HepG2 (cell line): ENCODE measurements around the gene NOXO1. TPM values are rescaled to one million over a fixed set of nuclear protein-coding genes. Genes with fewer than 3 reads are reported as not detected.

Source experiments
- ATAC-seq: fragments of 200-7000 bp; cut with Tn5 transposase; 3 replicates; pipeline ENCODE4 v1.9.1; 2020; ENCODE audit warnings: mild to moderate bottlenecking, moderate library complexity
- BruUV-seq: library from RNA; stranded (reverse); fragments of 400-500 nt; replicated peaks from 2 replicates; lab custom pipeline; 2021; lab: Mats Ljungman, UMichigan
- CTCF ChIA-PET: fragments of 300-600 bp; formaldehyde crosslinking; extraction: SDS; loops from one replicate; lab custom pipeline; 2021; ENCODE audit warnings: low total read pairs, inconsistent platforms, low intra/inter-chr PET ratio; lab: Yijun Ruan, JAX
- POLR2A ChIA-PET: fragments of 350-600 bp; sonication (Branson Sonifier 250); formaldehyde crosslinking; loops from one replicate; lab custom pipeline; 2020; ENCODE audit warnings: antibody characterized with exemption, inconsistent platforms; lab: Yijun Ruan, JAX
- DNase-seq: peaks from one replicate; pipeline ENCODE4 v3.0.0-alpha.2; 2015; ENCODE audit warnings: low spot score
- FAIRE-seq: peaks from 3 replicates; lab custom pipeline; 2011; peaks lifted over from hg19 to GRCh38; lab: Jason Lieb, UNC
- H2AFZ ChIP-seq: one replicate; pipeline ENCODE4 v1.6.1; 2011; ENCODE audit warnings: low read length, inconsistent platforms
- H3K27ac ChIP-seq: fragments of 300-600 bp; 3 replicates; pipeline ENCODE4 v1.8.0; 2011; ENCODE audit warnings: mixed run types, mild to moderate bottlenecking, mixed read lengths, low read length, inconsistent platforms; ENCODE audit not compliant: insufficient read depth; ENCODE audit errors: extremely low read length
- H3K27me3 ChIP-seq, 2 experiments: fragments of 200-600 bp in 1 of 2; 2 replicates in 1 of 2; 3 replicates in 1 of 2; pipeline versions ENCODE4 v1.6.0 to v1.8.0; 2011; ENCODE audit warnings: low read length in 2 of 2, mild to moderate bottlenecking in 2 of 2, moderate library complexity in 2 of 2, inconsistent platforms in 1 of 2; ENCODE audit not compliant: insufficient read depth in 2 of 2, control insufficient read depth in 1 of 2
- H3K36me3 ChIP-seq, 2 experiments: fragments of 200-600 bp in 1 of 2; replicated peaks in 1 of 2; 2 replicates in 1 of 2; 3 replicates in 1 of 2; pipeline versions ENCODE4 v1.5.1 to v1.8.0; 2011; ENCODE audit warnings: low read length in 2 of 2, inconsistent platforms in 1 of 2; ENCODE audit not compliant: insufficient read depth in 2 of 2, control insufficient read depth in 1 of 2
- H3K4me1 ChIP-seq: 2 replicates; pipeline ENCODE4 v1.5.1; 2012; ENCODE audit warnings: low read length, inconsistent platforms; ENCODE audit not compliant: insufficient read depth
- H3K4me2 ChIP-seq: 2 replicates; pipeline ENCODE4 v1.6.0; 2011; ENCODE audit warnings: low read depth, low read length, inconsistent platforms
- H3K4me3 ChIP-seq, 3 experiments: fragments of 200-600 bp in 1 of 3; sonication (generic), shearing (Covaris generic) in 1 of 3; replicated peaks in 1 of 3; 2 replicates each; pipeline ENCODE4 v1.5.1; 2011 to 2016; ENCODE audit warnings: low read length in 3 of 3, inconsistent platforms in 2 of 3, low read depth in 2 of 3, mild to moderate bottlenecking in 2 of 3, control low read depth in 1 of 3, mixed read lengths in 1 of 3; ENCODE audit not compliant: insufficient read depth in 1 of 3
- H3K79me2 ChIP-seq: one replicate; pipeline ENCODE4 v1.6.1; 2011; ENCODE audit warnings: low read length, inconsistent platforms; ENCODE audit not compliant: insufficient read depth
- H3K9ac ChIP-seq: 2 replicates; pipeline ENCODE4 v1.6.0; 2011; ENCODE audit warnings: mild to moderate bottlenecking, low read depth, low read length, inconsistent platforms; ENCODE audit not compliant: insufficient read depth
- H3K9me3 ChIP-seq: 2 replicates; pipeline ENCODE4 v1.5.1; 2012; ENCODE audit warnings: mild to moderate bottlenecking, low read length
- H4K20me1 ChIP-seq: 2 replicates; pipeline ENCODE4 v1.6.0; 2011; ENCODE audit warnings: inconsistent platforms, mild to moderate bottlenecking, low read length, moderate library complexity; ENCODE audit not compliant: insufficient read depth
- GZF1 ChIP-seq: sonication (generic); formaldehyde crosslinking; IDR thresholded peaks from 2 replicates; pipeline ENCODE4 v1.5.1; 2020; ENCODE audit warnings: mild to moderate bottlenecking, missing genetic modification reagents
- NR3C1 ChIP-seq: sonication (generic); formaldehyde crosslinking; IDR thresholded peaks from 2 replicates; pipeline ENCODE4 v1.4.0; 2020; ENCODE audit warnings: missing genetic modification reagents
- PCBP1 ChIP-seq: fragments of 200-400 bp; formaldehyde crosslinking; IDR thresholded peaks from 2 replicates; pipeline ENCODE4 v1.6.1; 2017; ENCODE audit warnings: mild to moderate bottlenecking, low read depth, low read length, borderline replicate concordance
- PITX1 ChIP-seq: sonication (generic); formaldehyde crosslinking; IDR thresholded peaks from 2 replicates; pipeline ENCODE4 v1.5.1; 2020; ENCODE audit warnings: mild to moderate bottlenecking, missing genetic modification reagents
- SRSF1 ChIP-seq: fragments of 200-400 bp; formaldehyde crosslinking; optimal IDR thresholded peaks from 2 replicates; pipeline ENCODE3; 2017; ENCODE audit warnings: mild to moderate bottlenecking, low read depth, low read length, moderate library complexity
- ZFX ChIP-seq: sonication (generic); formaldehyde crosslinking; IDR thresholded peaks from 2 replicates; pipeline ENCODE4 v1.4.0; 2020; ENCODE audit warnings: mild to moderate bottlenecking, low read depth, missing genetic modification reagents, moderate library complexity
- ZNF557 ChIP-seq: sonication (generic); formaldehyde crosslinking; IDR thresholded peaks from 2 replicates; pipeline ENCODE4 v1.4.0; 2020; ENCODE audit warnings: missing genetic modification reagents
- ZNF563 ChIP-seq: sonication (generic); formaldehyde crosslinking; IDR thresholded peaks from 2 replicates; pipeline ENCODE4 v1.8.0; 2022; ENCODE audit warnings: mild to moderate bottlenecking, moderate library complexity, missing genetic modification reagents
- ZNF598 ChIP-seq: sonication (generic); formaldehyde crosslinking; IDR thresholded peaks from 2 replicates; pipeline ENCODE4 v1.5.1; 2020; ENCODE audit warnings: mild to moderate bottlenecking, missing genetic modification reagents, borderline replicate concordance
- WGBS: methylation state at CpG from one replicate; pipeline ENCODE4 v1.1.6; 2017; ENCODE audit warnings: low lambda C conversion rate; 5-methylcytosine and 5-hydroxymethylcytosine counted together
- in situ Hi-C: cut with HindIII; loops from 2 replicates; pipeline ENCODE4 v1.10.0; 2017; ENCODE audit warnings: low pct_unique_long_range_greater_than_20kb; ENCODE audit not compliant: extremely low pct_ligation_motif_present
- intact Hi-C: fragments of 100-400 bp; cut with micrococcal nuclease; formaldehyde crosslinking; loops from one replicate; pipeline ENCODE4 v1.10.0; 2022; ENCODE audit not compliant: unreplicated experiment
- polyA plus RNA-seq, 8 experiments: library from polyadenylated mRNA; depleted of rRNA in 3 of 8; stranded (reverse) in 7 of 8; unstranded in 1 of 8; fragments of >200 nt; fragmentation: Illumina TruSeq in 4 of 8; extraction: Trizol in 4 of 8; gene quantifications; 2 replicates each; pipeline versions ENCODE4 v1.2.1 to v1.2.3, GENCODE V29; 2011 to 2016; ENCODE audit warnings: low read depth in 4 of 8, missing spikeins in 1 of 8, mixed read lengths in 1 of 8; ENCODE audit not compliant: insufficient read depth in 1 of 8
- total RNA-seq, 5 experiments: library from RNA; depleted of rRNA; stranded (reverse); fragments of >200 nt; fragmentation: Illumina TruSeq; extraction: Trizol; gene quantifications; 2 replicates each; pipeline ENCODE4 v1.2.3, GENCODE V29; 2016; ENCODE audit warnings: low read depth in 1 of 5
- TF ChIP-seq, protein P1 (sequence below): sonication (generic); formaldehyde crosslinking; IDR thresholded peaks from 2 replicates; pipeline ENCODE4 v1.4.0; 2020; ENCODE audit warnings: missing genetic modification reagents
- TF ChIP-seq, protein P2 (sequence below): IDR thresholded peaks from 2 replicates; pipeline ENCODE4 v1.6.1; 2012; ENCODE audit warnings: inconsistent platforms
- TF ChIP-seq, protein P3 (sequence below): sonication (generic); formaldehyde crosslinking; IDR thresholded peaks from 2 replicates; pipeline ENCODE4; 2020; ENCODE audit warnings: missing genetic modification reagents, mild to moderate bottlenecking, borderline replicate concordance
- TF ChIP-seq, protein P4 (sequence below): sonication (generic); formaldehyde crosslinking; IDR thresholded peaks from 2 replicates; pipeline ENCODE4 v1.5.1; 2020; ENCODE audit warnings: mild to moderate bottlenecking, missing genetic modification reagents, moderate library complexity

Gene NOXO1
- total and polyA plus RNA-seq, 2 of the 13 experiments (the other 11 are each of a cell fraction or from before 2014, with no cell fraction given) = 0.69 to 1.4 TPM

DNA sequence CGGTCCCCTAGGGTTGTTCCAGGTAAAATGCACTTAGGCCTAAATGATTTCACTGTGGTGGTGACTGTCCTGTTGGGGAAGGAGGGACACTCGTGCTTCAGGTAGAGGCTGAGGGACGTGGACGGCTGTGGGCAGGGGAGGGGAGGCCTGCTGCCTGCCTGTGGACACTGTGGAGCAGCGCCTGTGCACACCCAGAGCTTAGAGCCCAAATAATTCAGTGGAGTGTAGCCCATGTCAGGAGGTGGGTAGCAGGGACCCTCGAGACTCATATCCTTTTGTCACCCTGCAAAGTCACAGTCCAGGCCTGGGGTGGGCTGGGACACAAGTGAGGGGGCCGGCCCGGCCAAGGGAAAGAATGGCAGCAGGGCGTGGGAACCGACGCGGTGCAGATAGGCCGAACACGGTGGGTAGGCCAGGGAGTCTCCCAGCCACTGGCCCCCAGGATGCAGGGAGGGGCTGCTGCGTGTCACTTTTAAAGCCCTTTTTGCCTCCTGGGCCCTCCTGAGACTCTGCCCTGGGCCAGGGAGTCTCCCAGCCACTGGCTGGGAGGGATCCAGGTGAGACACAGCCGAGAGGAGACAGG, 44.7 kb upstream of the NOXO1 start:
- ChIA-PET POLR2A (interaction anchor here (1.0 to 6.2 kb wide), 4 partner anchors 8 to 129 kb away, joined by 3 to 62 read pairs (median 32); partner anchors contain the start of gene TRAF7), CTCF (no interaction called here)
- BruUV-seq = no TSS peak
- no peak overlapping the region for H2AFZ ChIP-seq
- intact Hi-C loops (no loop called here), in situ Hi-C loops (no loop called here)
- peaks cover 62% of the 10 kb centered on the region for H3K4me1 ChIP-seq
- peaks cover 1 to 9% of the 10 kb centered on the region in 2 experiments; a peak in 2 of 5 replicates for H3K27me3 ChIP-seq
- H3K27ac ChIP-seq = no peak overlapping the region
- H3K9ac ChIP-seq = peak overlapping the region; percentile 60; the same call in 1 of the 2 replicates
- H4K20me1 ChIP-seq = 0 out of 2 replicates have a peak, but pooled peaks cover 7% of the 10 kb centered on the region
- H3K4me3 ChIP-seq = peak overlapping the region; percentile 45 to 79 (median 58)
- 14% methylated on average over 1 of the region's 16 CpGs for WGBS
- no peaks in the 10 kb centered on the region for H3K36me3 ChIP-seq
- peaks cover 3% of the 10 kb centered on the region for H3K79me2 ChIP-seq
- DNase-seq = no peak
- peak; percentile 1; the same call in 2 of the 3 replicates for ATAC-seq
- FAIRE-seq = no peak
- peak overlapping the region; percentile 81 for H3K4me2 ChIP-seq
- no peaks in the 10 kb centered on the region for H3K9me3 ChIP-seq
- TF ChIP-seq SRSF1 (peak; percentile 85), NR3C1 (no peak), ZNF557 (no peak), ZFX (peak; percentile 57), ZNF563 (0 out of 2 replicates have a peak, but pooled peaks have one; percentile 37), PCBP1 (no peak), ZNF598 (CRISPR knock-in tag) (no peak), PITX1 (CRISPR knock-in tag) (0 out of 2 replicates have a peak, but pooled peaks have one; percentile 34), GZF1 (CRISPR knock-in tag) (no peak)
- TF ChIP-seq, protein P1, sequence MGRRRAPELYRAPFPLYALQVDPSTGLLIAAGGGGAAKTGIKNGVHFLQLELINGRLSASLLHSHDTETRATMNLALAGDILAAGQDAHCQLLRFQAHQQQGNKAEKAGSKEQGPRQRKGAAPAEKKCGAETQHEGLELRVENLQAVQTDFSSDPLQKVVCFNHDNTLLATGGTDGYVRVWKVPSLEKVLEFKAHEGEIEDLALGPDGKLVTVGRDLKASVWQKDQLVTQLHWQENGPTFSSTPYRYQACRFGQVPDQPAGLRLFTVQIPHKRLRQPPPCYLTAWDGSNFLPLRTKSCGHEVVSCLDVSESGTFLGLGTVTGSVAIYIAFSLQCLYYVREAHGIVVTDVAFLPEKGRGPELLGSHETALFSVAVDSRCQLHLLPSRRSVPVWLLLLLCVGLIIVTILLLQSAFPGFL (CRISPR knock-in tag) = no peak
- TF ChIP-seq, protein P2, sequence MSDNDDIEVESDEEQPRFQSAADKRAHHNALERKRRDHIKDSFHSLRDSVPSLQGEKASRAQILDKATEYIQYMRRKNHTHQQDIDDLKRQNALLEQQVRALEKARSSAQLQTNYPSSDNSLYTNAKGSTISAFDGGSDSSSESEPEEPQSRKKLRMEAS = 0 out of 2 replicates have a peak, but pooled peaks have one; percentile 19
- TF ChIP-seq, protein P3, sequence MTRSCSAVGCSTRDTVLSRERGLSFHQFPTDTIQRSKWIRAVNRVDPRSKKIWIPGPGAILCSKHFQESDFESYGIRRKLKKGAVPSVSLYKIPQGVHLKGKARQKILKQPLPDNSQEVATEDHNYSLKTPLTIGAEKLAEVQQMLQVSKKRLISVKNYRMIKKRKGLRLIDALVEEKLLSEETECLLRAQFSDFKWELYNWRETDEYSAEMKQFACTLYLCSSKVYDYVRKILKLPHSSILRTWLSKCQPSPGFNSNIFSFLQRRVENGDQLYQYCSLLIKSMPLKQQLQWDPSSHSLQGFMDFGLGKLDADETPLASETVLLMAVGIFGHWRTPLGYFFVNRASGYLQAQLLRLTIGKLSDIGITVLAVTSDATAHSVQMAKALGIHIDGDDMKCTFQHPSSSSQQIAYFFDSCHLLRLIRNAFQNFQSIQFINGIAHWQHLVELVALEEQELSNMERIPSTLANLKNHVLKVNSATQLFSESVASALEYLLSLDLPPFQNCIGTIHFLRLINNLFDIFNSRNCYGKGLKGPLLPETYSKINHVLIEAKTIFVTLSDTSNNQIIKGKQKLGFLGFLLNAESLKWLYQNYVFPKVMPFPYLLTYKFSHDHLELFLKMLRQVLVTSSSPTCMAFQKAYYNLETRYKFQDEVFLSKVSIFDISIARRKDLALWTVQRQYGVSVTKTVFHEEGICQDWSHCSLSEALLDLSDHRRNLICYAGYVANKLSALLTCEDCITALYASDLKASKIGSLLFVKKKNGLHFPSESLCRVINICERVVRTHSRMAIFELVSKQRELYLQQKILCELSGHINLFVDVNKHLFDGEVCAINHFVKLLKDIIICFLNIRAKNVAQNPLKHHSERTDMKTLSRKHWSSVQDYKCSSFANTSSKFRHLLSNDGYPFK (CRISPR knock-in tag) = 0 out of 2 replicates have a peak, but pooled peaks have one; percentile 36
- TF ChIP-seq, protein P4, sequence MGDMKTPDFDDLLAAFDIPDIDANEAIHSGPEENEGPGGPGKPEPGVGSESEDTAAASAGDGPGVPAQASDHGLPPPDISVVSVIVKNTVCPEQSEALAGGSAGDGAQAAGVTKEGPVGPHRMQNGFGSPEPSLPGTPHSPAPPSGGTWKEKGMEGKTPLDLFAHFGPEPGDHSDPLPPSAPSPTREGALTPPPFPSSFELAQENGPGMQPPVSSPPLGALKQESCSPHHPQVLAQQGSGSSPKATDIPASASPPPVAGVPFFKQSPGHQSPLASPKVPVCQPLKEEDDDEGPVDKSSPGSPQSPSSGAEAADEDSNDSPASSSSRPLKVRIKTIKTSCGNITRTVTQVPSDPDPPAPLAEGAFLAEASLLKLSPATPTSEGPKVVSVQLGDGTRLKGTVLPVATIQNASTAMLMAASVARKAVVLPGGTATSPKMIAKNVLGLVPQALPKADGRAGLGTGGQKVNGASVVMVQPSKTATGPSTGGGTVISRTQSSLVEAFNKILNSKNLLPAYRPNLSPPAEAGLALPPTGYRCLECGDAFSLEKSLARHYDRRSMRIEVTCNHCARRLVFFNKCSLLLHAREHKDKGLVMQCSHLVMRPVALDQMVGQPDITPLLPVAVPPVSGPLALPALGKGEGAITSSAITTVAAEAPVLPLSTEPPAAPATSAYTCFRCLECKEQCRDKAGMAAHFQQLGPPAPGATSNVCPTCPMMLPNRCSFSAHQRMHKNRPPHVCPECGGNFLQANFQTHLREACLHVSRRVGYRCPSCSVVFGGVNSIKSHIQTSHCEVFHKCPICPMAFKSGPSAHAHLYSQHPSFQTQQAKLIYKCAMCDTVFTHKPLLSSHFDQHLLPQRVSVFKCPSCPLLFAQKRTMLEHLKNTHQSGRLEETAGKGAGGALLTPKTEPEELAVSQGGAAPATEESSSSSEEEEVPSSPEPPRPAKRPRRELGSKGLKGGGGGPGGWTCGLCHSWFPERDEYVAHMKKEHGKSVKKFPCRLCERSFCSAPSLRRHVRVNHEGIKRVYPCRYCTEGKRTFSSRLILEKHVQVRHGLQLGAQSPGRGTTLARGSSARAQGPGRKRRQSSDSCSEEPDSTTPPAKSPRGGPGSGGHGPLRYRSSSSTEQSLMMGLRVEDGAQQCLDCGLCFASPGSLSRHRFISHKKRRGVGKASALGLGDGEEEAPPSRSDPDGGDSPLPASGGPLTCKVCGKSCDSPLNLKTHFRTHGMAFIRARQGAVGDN (CRISPR knock-in tag) = peak; percentile 30; the same call in 1 of the 2 replicates
